B cell (primary cell): Measurements from ENCODE around the gene ZNF45. TPM values are rescaled to one million over a fixed set of nuclear protein-coding genes. Genes with fewer than 3 reads are reported as not detected.
A peak's percentile ranks its signal among the peaks of the same experiment; 100 is the strongest.

Source experiments
- ATAC-seq: fragments of 200-7000 bp; cut with Tn5 transposase; one replicate; pipeline ENCODE4 v1.10.0; 2021; ENCODE audit warnings: low read depth, mild to moderate bottlenecking, moderate number of reproducible peaks, moderate library complexity
- CTCF ChIA-PET: fragments of 350-600 bp; sonication (Branson Sonifier 250); formaldehyde crosslinking; loops from one replicate; lab custom pipeline; 2021; ENCODE audit warnings: antibody characterized with exemption, inconsistent platforms; lab: Charles Lee
- POLR2A ChIA-PET: fragments of 350-600 bp; sonication (Branson Sonifier 250); formaldehyde crosslinking; loops from one replicate; lab custom pipeline; 2021; ENCODE audit warnings: antibody characterized with exemption; lab: Charles Lee
- DNase-seq: peaks from one replicate; pipeline ENCODE4 v3.0.0; 2013
- H2AFZ ChIP-seq: 2 replicates; pipeline ENCODE4 v1.6.1; 2012; ENCODE audit warnings: mild to moderate bottlenecking, low read depth, low read length; ENCODE audit not compliant: insufficient read depth, poor library complexity, severe bottlenecking
- H3K27ac ChIP-seq, 2 donors: 1 replicate in 1 of 2; 2 replicates in 1 of 2; pipeline ENCODE4 v1.5.1; 2012 to 2013; ENCODE audit warnings: low read length in 2 of 2, mild to moderate bottlenecking in 2 of 2, moderate library complexity in 1 of 2
- H3K27me3 ChIP-seq, 4 experiments: fragments of 200-600 bp in 1 of 4; sonication (generic) in 1 of 4; replicated peaks in 1 of 4; 1 replicate in 2 of 4; 2 replicates in 2 of 4; pipeline versions ENCODE4 v1.6.1 to v1.7.0; 2013 to 2016; ENCODE audit warnings: low read length in 3 of 4, mild to moderate bottlenecking in 2 of 4, mixed read lengths in 1 of 4, moderate library complexity in 1 of 4; ENCODE audit not compliant: insufficient read depth in 4 of 4, control insufficient read depth in 3 of 4; ENCODE audit errors: control extremely low read depth in 1 of 4
- H3K36me3 ChIP-seq, 2 experiments: replicated peaks in 1 of 2; 1 replicate in 1 of 2; 2 replicates in 1 of 2; pipeline versions ENCODE4 v1.6.1 to v1.7.1; 2013; ENCODE audit warnings: low read length in 1 of 2; ENCODE audit not compliant: insufficient read depth in 2 of 2, control insufficient read depth in 1 of 2; ENCODE audit errors: control extremely low read depth in 1 of 2, extremely low read depth in 1 of 2
- H3K4me1 ChIP-seq, 2 donors: fragments of 200-600 bp in 1 of 2; sonication (generic) in 1 of 2; 1 replicate in 1 of 2; 2 replicates in 1 of 2; pipeline versions ENCODE4 v1.5.1 to v1.6.1; 2013 to 2017; ENCODE audit warnings: low read length in 2 of 2; ENCODE audit not compliant: control insufficient read depth in 2 of 2, insufficient read depth in 2 of 2
- H3K4me2 ChIP-seq: replicated peaks from 2 replicates; pipeline ENCODE3; 2012; ENCODE audit warnings: mild to moderate bottlenecking, low read depth, low read length; ENCODE audit not compliant: poor library complexity, severe bottlenecking
- H3K4me3 ChIP-seq, 5 experiments: fragments of 200-600 bp in 1 of 5; sonication (generic) in 1 of 5; 1 replicate in 3 of 5; 2 replicates in 2 of 5; pipeline versions ENCODE4 v1.5.1 to v1.7.0; 2011 to 2016; ENCODE audit warnings: low read length in 4 of 5, mild to moderate bottlenecking in 4 of 5, low read depth in 2 of 5, control low read depth in 1 of 5, moderate library complexity in 1 of 5; ENCODE audit not compliant: insufficient read depth in 1 of 5; ENCODE audit errors: control extremely low read depth in 1 of 5, extremely low read depth in 1 of 5
- H3K79me2 ChIP-seq: fragments of 200-600 bp; sonication (generic); one replicate; pipeline ENCODE4 v1.6.0; 2016; ENCODE audit warnings: low read length; ENCODE audit not compliant: control insufficient read depth, insufficient read depth
- H3K9ac ChIP-seq: fragments of 200-600 bp; sonication (generic); 2 replicates; pipeline ENCODE4 v1.6.1; 2017; ENCODE audit warnings: mild to moderate bottlenecking, low read length, moderate library complexity
- H3K9me3 ChIP-seq, 3 donors: one replicate each; pipeline versions ENCODE4 v1.6.1 to v1.7.1; 2013; ENCODE audit warnings: low read length in 2 of 3; ENCODE audit not compliant: control insufficient read depth in 2 of 3, insufficient read depth in 1 of 3; ENCODE audit errors: control extremely low read depth in 1 of 3
- H4K20me1 ChIP-seq: 2 replicates; pipeline ENCODE4 v1.6.0; 2012; ENCODE audit warnings: mild to moderate bottlenecking, low read length; ENCODE audit not compliant: insufficient read depth, control insufficient read depth, poor library complexity, severe bottlenecking
- H3K27ac Mint-ChIP-seq: one replicate; pipeline ENCODE4 v1.8.0; 2021; ENCODE audit warnings: mixed read lengths
- H3K27me3 Mint-ChIP-seq: one replicate; pipeline ENCODE4 v1.8.0; 2021; ENCODE audit warnings: mixed read lengths
- H3K4me1 Mint-ChIP-seq: one replicate; pipeline ENCODE4 v1.8.0; 2021; ENCODE audit warnings: mixed read lengths
- H3K4me3 Mint-ChIP-seq: one replicate; pipeline ENCODE4 v1.8.0; 2021; ENCODE audit warnings: mixed read lengths
- H3K9me3 Mint-ChIP-seq: one replicate; pipeline ENCODE4 v1.8.0; 2022; ENCODE audit warnings: mixed read lengths; ENCODE audit not compliant: insufficient read depth
- CTCF ChIP-seq: fragments of 200-600 bp; IDR thresholded peaks from one replicate; pipeline ENCODE4 v1.8.0; 2022; ENCODE audit warnings: antibody characterized with exemption, mild to moderate bottlenecking
- EZH2 ChIP-seq: IDR thresholded peaks from 2 replicates; pipeline ENCODE4 v1.6.1; 2012; ENCODE audit warnings: borderline replicate concordance, low read depth, mild to moderate bottlenecking, moderate library complexity, low read length; ENCODE audit not compliant: insufficient read depth, poor library complexity, severe bottlenecking
- WGBS: methylation state at CpG from one replicate; pipeline ENCODE4 v1.1.5; 2013; ENCODE audit warnings: missing lambda C conversion rate; ENCODE audit not compliant: insufficient coverage; 5-methylcytosine and 5-hydroxymethylcytosine counted together
- intact Hi-C: fragments of 100-400 bp; cut with micrococcal nuclease; formaldehyde crosslinking; loops from one replicate; pipeline ENCODE4 v1.10.0; 2022
- polyA plus RNA-seq: library from polyadenylated mRNA; depleted of rRNA; stranded (reverse); fragments of >200 nt; gene quantifications from 2 replicates; pipeline ENCODE4 v1.2.3, GENCODE V29; 2012
- total RNA-seq, 2 donors: library from RNA; stranded (reverse); fragments of 120-200 nt in 1 of 2; gene quantifications; 1 replicate in 1 of 2; 2 replicates in 1 of 2; pipeline versions ENCODE4 v1.2.3 to v1.2.4, GENCODE V29; 2013 to 2022

ZNF45 gene
- total and polyA plus RNA-seq, 2 donors (not counting 1 experiment from before 2014, with no cell fraction given), result 10.6 to 30.1 TPM

- Histone ChIP-seq H4K20me1 (no peaks in the 10 kb centered on the region), H3K9ac (peak overlapping the region; percentile 73), H2AFZ (peak overlapping the region; percentile 96), H3K79me2 (no peaks in the 10 kb centered on the region), H3K4me3 (peak overlapping the region; percentile 50 to 74 (median 66)), H3K4me1 (peaks cover 13 to 16% of the 10 kb centered on the region in 2 donors), H3K36me3 (peaks cover 0 to 4% of the 10 kb centered on the region in 2 experiments), H3K27ac (peak overlapping the region; percentile 35 to 39), H3K9me3 (peaks cover 2 to 34% (median 16%) of the 10 kb centered on the region in 3 donors), H3K27me3 (no peaks in the 10 kb centered on the region), H3K4me2 (peak overlapping the region; percentile 78)
- 16% methylated on average over 39 of the region's 39 CpGs for WGBS
- TF ChIP-seq EZH2 (no peak), CTCF (no peak)
- Mint-ChIP-seq H3K9me3 (peaks cover 19% of the 10 kb centered on the region), H3K27me3 (no peaks in the 10 kb centered on the region), H3K4me3 (peak overlapping the region; percentile 97), H3K4me1 (peaks cover 19% of the 10 kb centered on the region), H3K27ac (peak overlapping the region; percentile 80)
- intact Hi-C loops, result loop anchor here (1.0 kb wide), 1 partner anchor 34 kb away; the partner anchor contains the start of gene ZNF45
- ATAC-seq (peak; percentile 95), DNase-seq (peak; percentile 79)
- ChIA-PET POLR2A (no interaction called here), CTCF (no interaction called here)
Measured at GRCh38 chr19:43901395-43902390, 33.4 kb downstream of the ZNF45 start.
